ENCODE data around the gene POU2F1.

DNA sequence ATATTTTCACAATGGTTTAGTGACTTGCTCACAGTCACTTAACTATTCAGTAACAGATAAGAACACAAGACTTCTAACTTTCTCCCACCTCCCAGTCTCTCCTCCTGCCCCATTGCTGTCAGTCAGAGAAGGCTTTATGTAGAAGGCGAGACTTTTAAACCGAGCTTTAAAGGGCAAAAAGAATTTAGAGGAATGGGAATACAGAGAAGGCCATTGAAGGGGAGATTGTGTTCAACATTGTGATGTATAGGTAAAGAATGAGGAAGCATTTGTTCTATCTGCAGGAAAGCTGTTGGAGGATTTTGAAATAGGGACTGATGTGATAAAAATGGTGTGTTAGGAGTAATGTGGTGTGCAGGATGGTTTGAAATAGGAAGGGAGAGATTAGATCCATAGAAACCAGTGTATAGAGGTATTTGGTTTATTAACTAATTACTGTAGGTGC lies 7.3 kb downstream of the POU2F1 start:
- TF ChIP-seq, protein P1, sequence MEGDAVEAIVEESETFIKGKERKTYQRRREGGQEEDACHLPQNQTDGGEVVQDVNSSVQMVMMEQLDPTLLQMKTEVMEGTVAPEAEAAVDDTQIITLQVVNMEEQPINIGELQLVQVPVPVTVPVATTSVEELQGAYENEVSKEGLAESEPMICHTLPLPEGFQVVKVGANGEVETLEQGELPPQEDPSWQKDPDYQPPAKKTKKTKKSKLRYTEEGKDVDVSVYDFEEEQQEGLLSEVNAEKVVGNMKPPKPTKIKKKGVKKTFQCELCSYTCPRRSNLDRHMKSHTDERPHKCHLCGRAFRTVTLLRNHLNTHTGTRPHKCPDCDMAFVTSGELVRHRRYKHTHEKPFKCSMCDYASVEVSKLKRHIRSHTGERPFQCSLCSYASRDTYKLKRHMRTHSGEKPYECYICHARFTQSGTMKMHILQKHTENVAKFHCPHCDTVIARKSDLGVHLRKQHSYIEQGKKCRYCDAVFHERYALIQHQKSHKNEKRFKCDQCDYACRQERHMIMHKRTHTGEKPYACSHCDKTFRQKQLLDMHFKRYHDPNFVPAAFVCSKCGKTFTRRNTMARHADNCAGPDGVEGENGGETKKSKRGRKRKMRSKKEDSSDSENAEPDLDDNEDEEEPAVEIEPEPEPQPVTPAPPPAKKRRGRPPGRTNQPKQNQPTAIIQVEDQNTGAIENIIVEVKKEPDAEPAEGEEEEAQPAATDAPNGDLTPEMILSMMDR (IDR thresholded peaks at IDR 0.05): no peak
- no peak for TF ChIP-seq POLR2A (IDR thresholded peaks at IDR 0.05)
